Measurements from ENCODE around the gene DIAPH3.

The DIAPH3 gene

DNA sequence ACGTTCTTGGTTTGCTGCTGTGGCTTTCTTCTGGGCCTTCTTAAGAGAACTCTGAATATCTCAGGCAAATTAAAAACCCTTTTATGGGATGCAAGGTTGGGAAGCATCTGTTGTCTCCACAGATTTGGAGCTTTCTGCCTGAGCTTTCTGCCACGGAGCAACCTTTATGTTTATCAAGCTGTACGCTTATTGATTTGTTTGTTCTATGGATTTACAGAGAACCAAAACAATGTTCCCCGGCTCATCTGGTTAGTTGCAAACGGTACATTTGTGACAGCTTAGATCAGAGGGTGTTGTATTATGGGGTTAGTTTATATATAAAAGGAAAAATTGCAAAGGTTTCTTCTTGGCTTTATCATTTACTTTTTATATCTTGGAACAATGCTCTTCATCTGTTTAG, 479.6 kb downstream of the DIAPH3 start:
- DNase-seq (ENCODE audit: insufficient read length, low spot score) (no peak), FAIRE-seq (no peak)

DNA sequence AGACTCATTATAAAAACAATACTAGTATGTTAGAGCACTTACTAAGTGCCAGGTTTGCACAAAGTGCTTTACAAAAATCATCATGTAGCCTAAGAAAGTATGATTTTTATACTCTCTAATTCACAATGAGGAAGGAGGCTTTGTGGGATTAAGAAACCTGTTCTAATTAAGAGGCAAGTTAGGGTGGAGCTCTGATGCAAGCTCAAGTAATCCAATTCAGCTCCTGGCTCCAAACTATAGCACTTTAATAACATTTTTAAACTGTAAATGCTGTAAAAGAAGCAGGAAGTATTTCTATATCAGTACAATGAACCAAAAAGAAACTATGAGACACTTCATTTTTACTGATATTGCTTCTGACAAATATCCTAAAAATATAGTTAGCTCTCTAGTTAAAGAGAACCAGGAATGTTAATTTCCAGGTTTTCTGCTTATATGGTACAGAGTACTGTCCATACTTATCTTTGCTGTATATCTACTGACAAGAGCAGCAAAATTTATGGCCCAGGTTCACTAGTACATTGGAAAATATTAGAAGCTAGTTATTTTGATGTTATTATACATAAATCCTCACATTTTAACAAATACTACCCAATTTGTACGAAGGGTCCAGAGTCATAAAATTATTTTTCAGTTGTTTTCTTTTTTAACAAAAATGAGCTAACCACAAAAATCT, 482.0 kb downstream of the DIAPH3 start:
- no peak for FAIRE-seq
- no peak for DNase-seq (ENCODE audit: insufficient read length, low spot score)

DNA sequence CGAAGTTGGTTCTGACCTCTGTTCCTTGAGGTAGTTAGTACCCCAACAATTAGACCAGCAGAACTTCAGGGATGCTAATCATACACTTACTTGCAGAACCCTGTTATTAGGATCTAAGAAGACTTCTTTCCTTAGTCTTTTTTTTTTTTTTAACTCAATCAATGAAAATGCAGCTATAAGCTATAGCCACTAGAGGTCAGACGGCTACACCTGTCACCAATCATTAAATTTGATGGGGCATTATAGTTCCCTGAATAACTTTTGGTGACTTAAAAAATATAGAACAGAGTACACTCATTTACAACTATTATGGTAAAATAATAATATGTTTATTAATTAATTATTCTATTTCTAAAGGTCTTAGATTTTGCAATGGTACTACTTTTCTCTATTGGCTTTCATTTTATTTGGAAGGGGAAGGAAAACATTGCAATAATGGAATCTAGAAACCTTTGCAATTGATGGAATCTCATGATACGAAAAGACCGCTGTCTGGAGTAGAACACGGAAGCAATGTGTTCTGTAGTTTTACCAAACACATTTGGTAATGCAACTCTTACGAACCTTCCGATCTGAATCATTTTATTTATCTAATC, 483.2 kb downstream of the DIAPH3 start:
- no peak for FAIRE-seq
- DNase-seq (ENCODE audit: insufficient read length, low spot score), result peak; percentile 1

DNA sequence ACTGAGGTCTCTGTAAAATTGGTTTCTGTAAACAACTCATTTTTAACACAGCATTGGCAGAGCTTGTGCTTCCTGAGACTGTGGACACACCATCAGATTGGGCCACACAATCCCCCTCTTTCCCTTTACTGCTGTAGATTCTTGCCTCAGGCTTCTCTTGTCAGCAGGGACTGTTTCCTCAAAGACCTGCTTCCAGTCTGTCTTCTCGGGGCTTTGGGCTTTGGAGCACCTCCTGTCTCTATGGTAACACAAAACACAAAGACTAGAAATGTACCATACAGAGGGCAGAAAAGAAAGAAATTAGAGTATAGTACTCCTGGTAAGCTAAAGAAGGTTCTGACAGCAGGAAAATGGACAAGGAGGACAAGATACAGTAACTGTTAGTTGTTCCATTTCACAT, 484.5 kb downstream of the DIAPH3 start:
- DNase-seq (ENCODE audit: insufficient read length, low spot score), result no peak

DNA sequence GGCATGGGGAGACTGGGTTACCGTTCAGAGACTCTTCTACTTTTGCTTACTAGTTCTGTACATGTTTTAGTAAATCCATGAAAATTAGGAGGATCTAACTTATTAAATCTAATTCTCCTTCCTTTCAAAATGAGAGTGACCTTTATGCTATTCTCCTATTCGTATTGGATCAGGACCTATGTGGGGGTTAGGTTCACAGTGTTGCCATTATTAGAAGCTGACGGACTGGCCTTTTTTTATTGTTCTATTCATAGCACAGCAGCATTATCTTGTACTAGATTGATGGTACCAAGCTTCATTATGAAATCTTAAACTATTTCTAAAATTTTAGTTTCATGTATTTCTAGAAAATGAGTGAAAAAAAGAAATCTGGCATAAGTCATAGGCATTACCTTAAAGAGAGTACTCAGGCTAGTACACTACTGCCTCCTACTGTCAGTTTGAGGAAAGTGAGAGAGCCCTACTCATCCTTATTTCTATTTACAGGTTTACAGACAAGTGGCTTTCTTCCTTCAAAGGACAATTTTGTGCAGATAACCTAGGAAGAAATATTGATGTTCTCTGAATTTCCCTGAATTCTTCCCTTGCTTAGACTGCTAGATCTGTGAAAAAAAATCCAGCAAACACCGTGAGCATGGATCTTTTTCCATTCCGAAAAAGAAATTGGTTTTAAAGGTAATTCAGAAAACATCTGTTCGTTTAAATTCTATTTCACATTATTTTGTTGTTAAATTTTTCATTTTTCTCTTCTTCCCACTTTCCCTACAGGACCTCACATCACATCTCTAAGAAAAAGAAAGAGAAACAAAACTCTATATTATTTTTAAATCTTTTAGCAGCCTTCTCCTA, 485.5 kb downstream of the DIAPH3 start:
- FAIRE-seq, result no peak
- DNase-seq (ENCODE audit: insufficient read length, low spot score), result peak; percentile 4

More for the DNA sequence above, 484.5 kb downstream of the DIAPH3 start:
- no peak for FAIRE-seq

DNA sequence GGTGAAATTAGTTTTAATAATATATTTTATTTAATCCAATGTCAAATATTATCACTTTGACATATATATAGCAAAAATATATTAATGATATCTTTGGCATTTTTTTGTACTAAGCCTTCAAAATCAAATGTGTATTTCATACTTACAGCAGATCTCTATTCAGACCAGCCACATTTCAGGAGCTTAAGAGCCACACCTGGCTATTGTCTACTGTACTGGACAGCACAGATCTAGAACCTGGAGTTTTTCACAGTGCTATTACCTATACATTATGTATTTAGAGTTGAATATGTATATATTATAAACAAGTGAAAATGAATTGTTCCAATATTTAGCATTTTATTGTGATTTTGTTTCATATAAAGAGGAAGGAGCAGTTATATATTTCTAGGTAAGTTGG, 486.3 kb downstream of the DIAPH3 start:
- FAIRE-seq, result no peak
- DNase-seq (ENCODE audit: insufficient read length, low spot score), result no peak

DNA sequence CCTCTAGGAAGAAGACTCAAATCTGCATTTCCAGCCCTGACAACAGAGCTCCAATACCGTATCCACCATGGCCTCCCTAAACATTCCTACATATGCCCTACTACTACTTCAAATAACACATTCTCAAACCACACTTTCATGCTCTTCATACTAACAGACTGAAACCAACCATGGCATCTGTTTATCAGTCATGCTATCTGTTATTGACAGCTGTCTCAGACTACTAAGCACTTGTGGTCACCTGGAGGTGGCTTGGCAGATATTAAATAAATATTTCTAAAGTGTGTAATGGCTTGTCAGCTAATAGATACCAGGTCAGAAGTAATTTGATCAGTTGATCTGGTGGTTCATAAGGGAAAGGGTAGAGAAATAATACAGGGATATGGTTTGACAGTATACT, 489.1 kb downstream of the DIAPH3 start:
- DNase-seq (ENCODE audit: insufficient read length, low spot score), result no peak
- no peak for FAIRE-seq

DNA sequence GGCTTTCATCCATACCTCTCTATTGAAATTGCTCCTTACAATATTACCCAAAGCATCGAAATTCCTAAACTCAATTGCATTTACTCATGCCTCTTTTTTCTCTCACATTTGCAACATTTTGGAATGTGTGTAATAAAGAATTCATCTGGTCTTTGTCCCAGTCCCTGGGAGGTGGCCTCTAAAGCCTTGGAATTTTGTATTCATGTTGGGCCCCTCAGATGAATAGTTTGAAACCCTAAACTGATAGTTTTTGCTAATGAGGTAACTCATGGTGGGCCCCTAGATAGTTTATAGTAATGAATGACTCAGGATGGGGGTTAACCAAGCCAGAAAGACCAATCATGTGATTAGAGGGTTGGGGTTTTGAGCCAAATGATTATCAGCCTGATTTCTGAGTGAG, 490.4 kb downstream of the DIAPH3 start:
- FAIRE-seq (no peak), DNase-seq (ENCODE audit: insufficient read length, low spot score) (no peak)

DNA sequence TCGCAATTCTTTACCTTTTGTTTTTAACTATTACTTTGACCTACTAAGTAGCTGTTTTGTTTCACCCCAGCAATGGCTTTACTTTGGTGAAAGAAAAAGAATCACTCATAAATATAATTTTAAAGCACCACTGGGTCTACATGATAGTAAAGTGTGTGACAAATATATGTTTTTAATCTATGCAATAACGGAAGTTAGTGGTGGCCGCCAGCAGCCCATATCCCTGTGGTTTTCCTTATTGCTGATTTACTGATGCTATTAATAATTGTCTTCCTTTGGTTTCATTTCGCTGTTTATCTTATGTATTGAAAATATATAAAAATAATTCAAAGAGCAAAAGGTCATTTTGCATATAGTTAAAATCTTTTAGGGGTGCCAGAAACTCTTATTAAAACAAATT, 491.3 kb downstream of the DIAPH3 start:
- DNase-seq (ENCODE audit: insufficient read length, low spot score), result no peak
- FAIRE-seq, result no peak

DNA sequence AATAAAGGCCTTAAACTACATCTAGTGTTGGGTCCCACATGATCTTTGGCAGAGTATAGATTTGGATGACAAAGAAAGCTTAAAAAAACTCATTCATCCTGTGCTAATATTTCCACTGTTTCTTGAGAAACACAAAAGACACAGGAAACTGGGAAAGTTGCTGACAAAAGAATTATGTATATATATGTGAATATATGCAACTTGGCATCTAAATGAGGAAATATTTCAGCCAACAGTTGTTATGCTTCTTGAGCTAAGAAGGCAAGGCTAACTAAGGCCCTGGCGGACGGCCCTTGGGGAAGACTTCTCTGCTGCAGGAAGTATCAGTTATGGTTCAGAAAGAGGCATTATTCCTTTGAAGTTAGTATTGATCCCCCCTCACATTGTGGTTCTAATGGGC, 491.8 kb downstream of the DIAPH3 start:
- no peak for DNase-seq (ENCODE audit: insufficient read length, low spot score)
- FAIRE-seq, result no peak

DNA sequence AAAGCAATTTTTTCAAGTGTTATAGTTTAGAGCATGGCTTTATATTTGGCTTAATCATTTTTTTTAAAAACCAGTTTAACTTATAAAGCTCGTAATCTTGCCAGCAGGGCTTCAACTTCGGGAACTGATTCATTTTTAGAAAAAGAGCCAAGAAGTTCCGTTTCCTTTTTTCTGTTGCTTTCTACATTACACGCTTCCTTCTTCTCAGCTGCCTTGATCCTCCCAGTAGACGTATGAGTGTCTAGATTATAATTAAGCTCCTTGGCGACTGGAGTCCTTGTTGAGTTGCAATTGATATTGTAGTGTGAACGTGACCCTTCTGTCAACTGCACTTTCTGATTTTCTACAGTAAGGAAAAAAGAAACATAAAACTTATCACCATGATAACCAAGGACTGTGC, 497.2 kb downstream of the DIAPH3 start:
- no peak for DNase-seq (ENCODE audit: insufficient read length, low spot score)

DNA sequence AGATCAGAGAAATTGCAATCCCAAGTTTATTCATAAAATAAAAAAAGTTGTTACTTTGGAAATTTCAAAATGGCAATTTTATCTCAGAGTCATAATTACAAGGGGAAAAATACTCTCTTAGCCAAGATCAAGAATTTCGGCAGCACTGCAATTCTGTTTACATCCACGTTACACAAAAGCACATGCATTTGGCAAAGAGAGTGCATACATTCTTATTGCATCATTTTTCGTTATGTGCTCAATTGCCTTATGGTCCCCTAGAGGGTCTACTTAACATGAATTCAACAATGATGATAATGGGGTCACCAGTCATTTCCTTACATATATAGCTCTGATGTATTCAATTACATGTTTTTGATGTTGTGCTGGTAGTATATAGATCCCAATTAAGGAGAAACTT, 498.0 kb downstream of the DIAPH3 start:
- no peak for FAIRE-seq
- DNase-seq (ENCODE audit: insufficient read length, low spot score), result no peak

More for the DNA sequence above, 497.2 kb downstream of the DIAPH3 start:
- no peak for FAIRE-seq

DNA sequence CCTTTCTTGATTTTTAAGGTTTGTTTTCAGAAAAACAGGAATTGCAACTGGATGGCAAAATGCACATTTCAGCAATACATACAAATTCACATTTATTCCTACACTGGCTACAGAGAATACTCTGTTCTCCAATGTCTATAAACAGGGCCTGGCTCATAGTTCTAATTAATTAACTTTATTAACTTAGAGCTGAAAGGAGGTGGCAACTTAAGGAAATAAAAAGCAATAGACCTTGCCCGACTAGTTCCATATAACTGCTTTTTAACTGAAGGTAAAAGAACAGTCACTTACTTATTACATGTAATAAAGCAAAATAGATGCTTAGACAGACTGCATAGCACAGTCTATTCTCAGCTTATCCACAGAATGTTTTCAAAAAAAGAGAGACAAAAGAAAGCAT, 498.5 kb downstream of the DIAPH3 start:
- no peak for DNase-seq (ENCODE audit: insufficient read length, low spot score)
- FAIRE-seq, result no peak

DNA sequence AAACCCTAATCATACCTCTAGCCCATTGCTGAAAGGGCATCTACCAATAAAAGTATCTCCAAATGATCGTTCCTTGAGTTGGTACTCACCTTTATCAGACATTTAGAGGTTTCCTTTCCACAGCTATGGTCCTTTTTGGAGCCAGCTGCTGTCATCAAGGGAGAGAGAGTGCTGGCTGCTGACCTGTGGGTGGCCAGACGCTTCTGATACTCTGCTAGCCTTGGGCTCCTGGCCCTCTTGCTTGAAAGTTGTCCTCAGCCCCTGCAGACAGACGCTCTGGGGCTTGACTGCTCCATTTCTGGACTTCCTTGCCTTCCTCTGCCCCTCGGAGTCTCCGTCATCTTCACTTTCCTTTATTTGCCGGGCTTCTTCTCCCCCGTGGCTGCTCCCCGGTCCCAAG, 499.1 kb downstream of the DIAPH3 start:
- DNase-seq (ENCODE audit: insufficient read length, low spot score), result no peak
- no peak for FAIRE-seq

DNA sequence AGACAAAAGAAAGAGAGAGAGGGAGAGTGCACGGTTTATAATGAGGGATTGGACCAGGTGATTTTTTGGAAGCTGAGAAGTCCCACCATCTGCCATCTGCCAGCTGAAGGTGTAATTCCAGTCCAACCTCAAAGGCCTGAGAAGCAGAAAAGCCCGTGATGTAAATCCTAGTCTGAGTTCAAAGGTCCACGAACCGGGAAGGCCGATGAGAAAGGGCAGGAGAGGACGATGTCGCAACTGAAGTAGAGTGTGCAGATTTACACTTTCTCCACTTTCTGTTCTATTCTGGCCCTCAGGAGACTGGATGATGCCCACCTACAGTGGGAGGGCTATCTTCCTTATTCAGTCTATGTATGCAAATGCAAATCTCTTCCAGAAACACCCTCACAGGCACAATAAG, 500.0 kb downstream of the DIAPH3 start:
- no peak for DNase-seq (ENCODE audit: insufficient read length, low spot score)
- no peak for FAIRE-seq

DNA sequence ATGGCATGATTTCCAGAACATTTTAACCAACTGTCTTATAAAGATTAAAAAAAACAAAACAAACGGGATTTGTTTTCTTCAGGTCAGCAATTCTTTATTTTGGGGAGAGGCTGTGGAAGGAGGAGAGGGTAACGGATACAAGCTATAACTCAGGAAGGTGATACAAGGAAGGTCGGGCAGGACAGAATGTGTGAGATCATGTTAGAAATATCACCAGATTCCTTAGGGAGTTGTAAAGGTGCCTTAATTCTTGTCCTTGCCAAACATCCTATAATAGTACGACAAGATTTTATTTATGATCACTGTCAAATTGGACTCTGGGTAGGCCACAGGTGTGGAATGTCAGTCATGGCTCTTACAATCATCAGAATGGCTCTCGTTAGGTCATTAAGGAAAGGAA, 503.1 kb downstream of the DIAPH3 start:
- no peak for FAIRE-seq

DNA sequence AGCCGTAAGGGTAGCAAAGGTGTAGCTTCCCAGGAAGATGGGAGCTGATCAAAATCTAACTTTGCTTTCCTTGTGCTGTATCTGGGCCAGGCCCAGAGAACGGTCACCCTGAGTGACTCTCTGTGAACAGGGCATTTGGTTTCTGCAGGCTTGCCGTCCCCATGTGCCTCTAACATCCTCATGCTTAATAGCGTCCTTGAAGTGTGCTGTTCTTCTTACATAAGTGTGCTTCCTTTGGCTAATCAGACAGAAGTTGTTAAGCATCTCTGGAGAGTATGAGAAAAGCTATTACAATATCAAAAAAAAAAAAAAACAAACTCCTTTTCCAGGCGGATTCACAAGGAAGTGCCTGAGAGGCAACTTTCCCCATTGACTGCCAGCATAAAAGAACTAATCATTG, 503.7 kb downstream of the DIAPH3 start:
- DNase-seq (ENCODE audit: insufficient read length, low spot score) (no peak), FAIRE-seq (no peak)

More for the DNA sequence above, 503.1 kb downstream of the DIAPH3 start:
- no peak for DNase-seq (ENCODE audit: insufficient read length, low spot score)

DNA sequence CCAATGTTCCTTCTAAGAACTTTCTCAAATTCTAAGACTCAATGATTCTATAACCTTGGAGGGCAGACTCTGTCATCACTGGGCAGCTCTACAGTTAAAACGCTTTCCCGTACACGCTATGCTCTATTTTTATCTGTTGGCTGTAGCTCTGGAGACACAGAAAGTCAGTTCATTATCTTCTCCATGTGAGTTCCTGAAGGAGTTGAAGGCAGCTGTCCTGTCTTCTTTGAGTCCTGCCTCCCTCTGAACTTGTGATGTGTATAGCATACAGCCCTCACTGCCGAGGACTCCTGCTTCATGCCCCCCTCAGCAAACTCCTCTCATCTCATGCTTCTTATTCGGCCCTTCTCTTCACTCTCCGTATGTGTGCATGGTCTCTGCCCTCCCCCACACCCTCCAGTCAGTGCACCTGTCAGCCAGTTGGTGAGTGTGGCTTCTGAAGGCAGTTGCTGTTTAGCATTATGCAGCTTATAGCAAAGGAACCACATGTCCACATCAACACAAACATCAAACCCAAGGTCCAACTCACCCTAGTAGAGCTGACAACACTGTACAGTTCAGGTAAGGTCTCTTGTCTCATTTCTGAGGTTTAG, 504.9 kb downstream of the DIAPH3 start:
- DNase-seq (ENCODE audit: insufficient read length, low spot score), result no peak
- no peak for FAIRE-seq

DNA sequence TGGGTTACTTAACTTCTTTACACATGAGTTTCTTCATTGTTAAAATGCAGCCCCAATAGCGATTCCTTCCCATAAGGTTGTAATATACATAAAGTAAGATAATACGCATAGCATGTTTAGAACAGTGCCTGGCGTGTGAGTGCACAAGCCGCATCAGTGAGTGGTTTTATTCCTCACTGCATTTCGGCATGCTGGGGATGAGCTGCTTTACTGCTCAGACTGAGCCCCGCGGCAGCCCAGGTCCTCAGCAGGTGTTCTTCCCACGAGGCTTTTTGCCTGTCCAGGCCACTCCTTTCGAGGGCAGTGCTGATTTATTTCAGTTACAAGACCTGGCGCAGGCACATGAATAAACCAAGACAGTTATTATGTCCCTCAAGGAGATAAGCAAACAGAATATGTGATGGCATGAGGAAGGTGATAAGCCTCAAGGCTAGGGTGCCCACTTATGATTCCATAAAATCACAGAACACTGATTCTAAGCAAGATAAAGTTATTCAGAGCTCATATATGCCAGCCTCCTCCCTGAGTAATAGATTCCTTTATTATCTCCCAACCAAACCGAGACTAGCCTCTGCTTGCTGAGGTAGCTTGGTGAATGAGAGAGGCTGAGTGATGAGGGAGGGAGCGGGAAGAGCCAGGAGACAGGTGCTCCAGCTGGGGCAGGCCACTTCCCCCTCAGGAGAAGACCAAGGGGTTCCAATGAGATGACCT, 505.5 kb downstream of the DIAPH3 start:
- no peak for DNase-seq (ENCODE audit: insufficient read length, low spot score)
- FAIRE-seq, result no peak

DNA sequence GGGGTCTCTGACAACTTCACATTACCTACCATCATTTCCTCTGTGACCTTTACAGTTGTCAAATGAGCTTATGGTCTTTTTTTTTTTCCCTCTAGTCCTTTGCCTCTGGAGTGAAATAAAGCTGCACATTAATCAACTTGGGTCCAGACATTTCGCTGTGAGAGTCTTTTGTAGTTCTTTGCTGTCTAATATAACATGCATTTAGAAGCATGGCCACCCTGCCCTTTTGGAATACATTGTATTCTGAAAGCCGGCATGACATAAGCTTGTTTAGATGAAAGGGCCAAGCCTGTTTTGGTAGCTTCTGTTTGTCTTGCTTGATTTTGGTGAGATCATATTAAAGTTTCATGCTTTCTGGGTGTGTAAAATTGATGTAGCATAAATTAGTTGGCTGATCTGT, 509.8 kb downstream of the DIAPH3 start:
- DNase-seq (ENCODE audit: insufficient read length, low spot score) (no peak), FAIRE-seq (no peak)

DNA sequence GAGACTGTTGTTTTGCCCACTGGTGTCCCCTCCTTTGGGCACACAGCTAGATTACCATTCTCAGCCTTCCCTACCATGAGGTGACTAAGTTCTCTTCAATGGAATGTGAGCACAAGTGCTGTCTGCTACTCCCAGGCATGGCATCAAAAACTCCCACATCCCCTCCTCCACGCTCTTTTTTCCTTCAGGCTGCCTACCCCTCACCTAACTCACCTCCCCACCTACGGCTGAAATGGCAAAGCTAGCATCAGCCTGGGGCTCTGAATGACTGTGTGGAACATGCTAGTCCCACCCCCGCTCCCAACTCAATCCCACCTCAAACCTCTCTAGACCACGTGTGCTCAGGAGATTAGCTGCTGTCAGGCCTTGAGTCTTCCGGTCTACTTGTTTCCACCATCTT, 512.2 kb downstream of the DIAPH3 start:
- FAIRE-seq, result no peak

More for the DNA sequence above, 512.2 kb downstream of the DIAPH3 start:
- no peak for DNase-seq (ENCODE audit: insufficient read length, low spot score)

All from HTR-8/SVneo (cell line).